Endothelial cell of umbilical vein (primary cell): ENCODE measurements around the gene CLASP2.

Experiments
- EZH2 ChIP-seq: IDR thresholded peaks from 2 replicates; pipeline ENCODE4 v1.6.1; 2012; ENCODE audit warnings: borderline replicate concordance, low read depth, mild to moderate bottlenecking, moderate library complexity, low read length, inconsistent platforms; ENCODE audit not compliant: severe bottlenecking
- JUN ChIP-seq: IDR thresholded peaks from 2 replicates; pipeline ENCODE4 v1.6.1; 2011; ENCODE audit warnings: borderline replicate concordance, low read depth; ENCODE audit not compliant: insufficient read length, insufficient read depth
- MYC ChIP-seq: IDR thresholded peaks from one replicate; pipeline ENCODE4 v1.6.1; 2011; ENCODE audit warnings: mild to moderate bottlenecking, low read depth, low read length
- POLR2A ChIP-seq: IDR thresholded peaks from 2 replicates; pipeline ENCODE4 v1.6.1; 2012; ENCODE audit warnings: low read depth, mild to moderate bottlenecking, control low read depth, low read length
- POLR2AphosphoS5 ChIP-seq: IDR thresholded peaks from 2 replicates; pipeline ENCODE4 v1.6.1; 2012; ENCODE audit warnings: low read depth, mild to moderate bottlenecking, control low read depth, low read length, moderate library complexity; ENCODE audit not compliant: insufficient read depth
- TF ChIP-seq, protein P1 (sequence below), 2 donors: IDR thresholded peaks; 1 replicate in 1 of 2; 2 replicates in 1 of 2; pipeline ENCODE4 v1.5.1; 2011; ENCODE audit warnings: low read length in 2 of 2, mild to moderate bottlenecking in 2 of 2, moderate library complexity in 2 of 2, control low read depth in 1 of 2, inconsistent platforms in 1 of 2, low read depth in 1 of 2; ENCODE audit not compliant: insufficient read depth in 1 of 2; ENCODE audit errors: extremely low read depth in 1 of 2
- TF ChIP-seq, protein P2 (sequence below): IDR thresholded peaks from 2 replicates; pipeline ENCODE4 v1.6.1; 2011; ENCODE audit not compliant: insufficient read depth, insufficient read length

DNA sequence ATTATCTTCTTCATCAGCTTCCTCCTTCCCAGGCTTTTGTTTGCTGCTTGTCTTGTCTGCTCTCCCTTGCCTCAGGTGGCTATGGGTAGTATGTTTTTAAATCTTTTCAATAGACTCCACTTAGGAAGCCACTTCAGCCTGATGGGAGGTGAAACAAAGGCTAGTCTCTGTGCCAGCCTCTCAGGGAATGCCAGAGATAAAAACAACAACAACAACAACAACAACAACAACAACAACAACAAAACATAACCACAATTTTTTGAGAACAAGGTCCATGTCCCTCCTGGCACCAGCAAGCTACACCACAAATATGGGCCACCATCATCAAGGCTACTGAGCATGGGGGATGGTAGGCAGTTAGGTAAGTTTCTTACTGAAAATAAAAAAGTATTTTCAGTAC lies 213.0 kb downstream of the CLASP2 start:
- TF ChIP-seq, protein P1, sequence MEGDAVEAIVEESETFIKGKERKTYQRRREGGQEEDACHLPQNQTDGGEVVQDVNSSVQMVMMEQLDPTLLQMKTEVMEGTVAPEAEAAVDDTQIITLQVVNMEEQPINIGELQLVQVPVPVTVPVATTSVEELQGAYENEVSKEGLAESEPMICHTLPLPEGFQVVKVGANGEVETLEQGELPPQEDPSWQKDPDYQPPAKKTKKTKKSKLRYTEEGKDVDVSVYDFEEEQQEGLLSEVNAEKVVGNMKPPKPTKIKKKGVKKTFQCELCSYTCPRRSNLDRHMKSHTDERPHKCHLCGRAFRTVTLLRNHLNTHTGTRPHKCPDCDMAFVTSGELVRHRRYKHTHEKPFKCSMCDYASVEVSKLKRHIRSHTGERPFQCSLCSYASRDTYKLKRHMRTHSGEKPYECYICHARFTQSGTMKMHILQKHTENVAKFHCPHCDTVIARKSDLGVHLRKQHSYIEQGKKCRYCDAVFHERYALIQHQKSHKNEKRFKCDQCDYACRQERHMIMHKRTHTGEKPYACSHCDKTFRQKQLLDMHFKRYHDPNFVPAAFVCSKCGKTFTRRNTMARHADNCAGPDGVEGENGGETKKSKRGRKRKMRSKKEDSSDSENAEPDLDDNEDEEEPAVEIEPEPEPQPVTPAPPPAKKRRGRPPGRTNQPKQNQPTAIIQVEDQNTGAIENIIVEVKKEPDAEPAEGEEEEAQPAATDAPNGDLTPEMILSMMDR (IDR thresholded peaks at IDR 0.05; ENCODE audit: extremely low read depth in 1 of 2, insufficient read depth in 1 of 2, low read depth in 1 of 2, low read length in 2 of 2), result no peak
- TF ChIP-seq POLR2A (no peak), JUN (no peak), POLR2AphosphoS5 (no peak), EZH2 (no peak), MYC (no peak)
- TF ChIP-seq, protein P2, sequence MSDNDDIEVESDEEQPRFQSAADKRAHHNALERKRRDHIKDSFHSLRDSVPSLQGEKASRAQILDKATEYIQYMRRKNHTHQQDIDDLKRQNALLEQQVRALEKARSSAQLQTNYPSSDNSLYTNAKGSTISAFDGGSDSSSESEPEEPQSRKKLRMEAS, result no peak
